GM19395 (cell line): ENCODE data around the gene THRSP.
"Not testable (repeated sequence)": the region's sequence is repeated elsewhere in the genome, so short reads cannot be mapped to it uniquely, and the experiment has no call there.

Source experiments
- ATAC-seq: cut with Tn5 transposase; IDR thresholded peaks from one replicate; pipeline ENCODE4 v1.9.1; 2021; ENCODE audit warnings: mild to moderate bottlenecking, moderate library complexity; ENCODE audit not compliant: unreplicated experiment

THRSP gene

DNA sequence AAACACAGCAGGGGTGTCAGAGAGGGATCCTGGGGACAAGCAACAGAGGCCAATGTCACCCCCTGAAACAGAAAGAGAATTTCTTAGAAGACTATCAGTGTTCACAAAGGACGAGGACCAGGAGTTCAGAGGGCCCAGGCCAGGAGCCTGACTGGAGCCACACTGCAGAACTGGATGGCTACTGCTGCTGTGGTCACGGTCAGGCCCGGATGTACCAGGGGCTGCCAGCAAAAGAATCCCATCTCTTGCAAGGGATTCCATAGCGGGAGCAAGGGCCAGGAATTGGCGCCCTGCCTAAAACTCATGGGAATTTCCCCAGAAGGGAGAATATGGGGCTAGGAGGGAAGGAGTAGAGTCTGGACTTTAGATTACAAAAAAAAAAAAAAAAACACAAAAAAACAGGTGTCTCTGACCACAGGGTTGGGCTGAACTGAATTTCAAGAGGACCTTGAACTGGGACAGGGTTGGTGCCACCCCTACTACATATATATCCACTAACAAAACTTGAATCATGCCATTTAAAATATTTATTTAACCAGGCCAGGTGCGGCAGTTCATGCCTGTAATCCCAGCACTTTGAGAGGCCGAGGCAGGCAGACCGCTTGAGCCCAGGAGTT, 24.9 kb upstream of the THRSP start:
- ATAC-seq = no peak

GRCh38 chr11:78039391-78039918, 24.2 kb upstream of the THRSP start:
- ATAC-seq = no peak

DNA sequence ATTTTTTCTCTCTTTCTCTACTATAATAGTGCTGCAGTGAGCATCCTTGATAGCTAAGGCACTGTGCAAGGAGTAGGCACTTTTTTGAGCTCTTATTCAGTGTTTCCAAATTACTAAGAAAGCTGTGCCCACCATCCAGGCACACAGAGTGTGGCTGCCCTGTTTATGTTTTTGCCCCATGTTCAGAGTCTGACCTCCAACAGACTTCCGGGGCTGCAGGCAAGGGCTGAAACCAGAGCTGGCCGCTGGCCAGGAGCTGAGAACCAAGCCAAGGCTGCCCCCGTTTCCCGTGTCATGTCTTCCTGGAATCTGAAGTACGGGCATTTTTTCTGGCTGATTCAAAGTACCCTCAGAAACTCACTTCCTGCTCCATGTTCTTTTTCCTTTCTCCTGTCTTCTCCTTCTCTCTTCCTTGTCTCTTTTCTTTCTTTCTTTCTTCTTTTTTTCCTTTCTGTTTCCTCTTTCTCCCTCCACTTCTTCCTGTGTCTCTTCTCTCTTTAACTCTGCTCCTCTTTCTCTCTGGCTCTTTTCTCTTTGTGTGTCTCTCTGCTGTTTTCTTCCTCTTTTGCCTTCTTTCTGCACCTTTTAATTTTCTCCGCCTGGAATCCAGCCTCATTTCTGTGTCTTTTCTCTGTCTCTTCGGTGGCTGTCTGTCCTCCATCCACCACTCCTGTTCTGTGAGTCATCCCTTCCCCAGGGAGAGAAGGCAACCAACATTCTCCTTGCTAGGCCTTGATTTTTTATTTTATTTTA, 23.6 kb upstream of the THRSP start:
- peak; percentile 76 for ATAC-seq

DNA sequence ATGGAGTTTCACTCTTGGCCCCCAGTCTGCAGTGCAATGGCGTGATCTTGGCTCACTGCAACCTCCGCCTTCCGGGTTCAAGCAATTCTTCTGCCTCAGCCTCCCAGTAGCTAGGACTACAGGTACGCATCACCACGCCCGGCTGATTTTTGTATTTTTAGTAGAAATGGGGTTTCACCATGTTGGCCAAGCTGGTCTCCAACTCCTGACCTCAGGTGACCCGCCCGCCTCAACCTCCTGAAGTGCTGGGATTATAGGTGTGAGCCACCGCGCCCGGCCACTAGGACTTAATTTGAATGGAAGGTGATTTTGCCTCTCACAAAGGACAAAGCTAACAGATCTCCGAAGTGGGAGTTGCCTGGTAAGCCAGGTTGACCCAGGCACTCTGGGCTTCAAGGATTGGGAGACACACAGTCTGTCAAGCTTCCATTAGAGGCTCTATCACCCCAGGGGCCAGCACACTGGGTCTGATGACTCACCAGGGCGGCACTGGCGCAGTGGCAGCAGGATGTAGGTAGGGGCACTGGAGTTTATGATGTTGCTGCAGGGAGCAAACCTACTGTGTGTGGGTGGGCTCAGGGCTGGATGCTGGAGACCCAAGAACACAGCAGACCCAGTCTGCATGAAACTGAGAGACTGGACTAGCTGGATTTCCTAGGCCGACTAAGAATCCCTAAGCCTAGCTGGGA, 22.8 kb upstream of the THRSP start:
- ATAC-seq = no peak

GRCh38 chr11:78041380-78041719, 22.3 kb upstream of the THRSP start:
- not testable (repeated sequence) for ATAC-seq

GRCh38 chr11:78041843-78042440, 21.7 kb upstream of the THRSP start:
- ATAC-seq = no peak

DNA sequence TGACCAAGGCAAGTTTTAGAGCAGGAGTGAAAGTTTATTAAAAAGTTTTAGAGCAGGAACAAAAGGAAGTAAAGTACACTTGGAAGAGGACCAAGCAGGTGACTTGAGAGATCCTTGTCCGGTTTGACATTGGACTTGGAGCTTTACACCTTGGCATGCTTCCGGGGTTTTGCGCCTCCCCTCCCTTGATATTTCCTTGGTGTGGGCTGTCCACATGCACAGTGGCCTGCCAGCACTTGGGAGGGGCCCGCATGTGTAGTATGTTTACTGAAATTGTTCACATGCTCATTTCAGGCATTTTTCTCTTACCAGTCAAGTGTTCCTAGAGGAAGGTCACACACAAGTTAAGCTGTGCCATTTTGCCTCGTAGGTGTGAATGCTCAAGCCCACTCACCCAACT, 19.0 kb upstream of the THRSP start:
- ATAC-seq = no peak

GRCh38 chr11:78045851-78046485, 17.7 kb upstream of the THRSP start:
- peak; percentile 66 for ATAC-seq

DNA sequence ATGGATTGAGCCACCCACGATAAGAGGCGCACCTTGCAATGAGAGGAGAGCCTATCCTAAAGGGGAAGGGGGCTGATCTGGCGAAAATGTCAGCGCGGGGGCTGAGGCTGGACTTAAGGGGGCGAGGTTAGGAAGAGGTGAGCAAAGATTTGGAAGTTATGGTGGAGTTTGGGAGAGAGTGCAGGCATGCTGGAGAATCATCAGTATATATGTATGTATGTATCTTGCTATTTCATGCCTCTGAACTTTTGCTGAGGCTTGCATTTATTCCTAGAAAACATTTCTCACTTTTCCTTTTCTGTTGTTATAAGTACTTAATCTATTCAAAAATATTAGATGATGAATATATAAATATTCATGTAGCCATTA, 17.2 kb upstream of the THRSP start:
- ATAC-seq = no peak

GRCh38 chr11:78048561-78048960, 15.1 kb upstream of the THRSP start:
- no peak for ATAC-seq

- no peak for ATAC-seq
These were observed 14.3 kb upstream of the THRSP start for GRCh38 chr11:78049348-78049747.

GRCh38 chr11:78050964-78051831, 12.5 kb upstream of the THRSP start:
- ATAC-seq = no peak

GRCh38 chr11:78054971-78055370, 8.7 kb upstream of the THRSP start:
- ATAC-seq = no peak

- ATAC-seq = no peak
These were observed 7.6 kb upstream of the THRSP start for GRCh38 chr11:78056093-78056492.

GRCh38 chr11:78057462-78058055, 6.1 kb upstream of the THRSP start:
- ATAC-seq = no peak

DNA sequence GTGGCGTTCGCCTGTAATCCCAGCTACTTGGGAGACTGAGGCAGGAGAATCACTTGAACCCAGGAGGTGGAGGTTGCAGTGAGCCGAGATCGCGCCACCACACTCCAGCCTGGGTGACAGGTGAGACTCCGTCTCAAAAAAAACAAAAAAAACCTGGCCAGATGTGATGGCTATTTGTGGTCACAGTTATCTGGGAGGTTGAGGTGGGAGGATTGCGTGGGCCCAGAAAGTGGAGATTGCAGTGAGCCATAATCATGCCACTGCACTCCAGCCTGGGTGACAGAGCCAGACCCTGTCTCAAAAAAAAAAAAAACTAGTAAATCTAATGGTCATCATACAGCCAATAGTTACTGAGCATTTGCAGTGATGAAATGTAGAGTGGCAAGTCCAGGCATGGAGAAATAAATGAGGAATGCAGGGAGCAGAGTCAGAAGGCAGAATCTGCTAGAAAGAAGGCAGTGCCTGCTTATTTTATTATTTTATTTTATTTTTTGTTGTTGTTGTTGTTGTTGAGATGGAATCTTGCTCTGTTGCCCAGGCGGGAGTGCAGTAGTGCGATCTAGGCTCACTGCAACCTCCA, 3.8 kb upstream of the THRSP start:
- ATAC-seq = not testable (repeated sequence)

DNA sequence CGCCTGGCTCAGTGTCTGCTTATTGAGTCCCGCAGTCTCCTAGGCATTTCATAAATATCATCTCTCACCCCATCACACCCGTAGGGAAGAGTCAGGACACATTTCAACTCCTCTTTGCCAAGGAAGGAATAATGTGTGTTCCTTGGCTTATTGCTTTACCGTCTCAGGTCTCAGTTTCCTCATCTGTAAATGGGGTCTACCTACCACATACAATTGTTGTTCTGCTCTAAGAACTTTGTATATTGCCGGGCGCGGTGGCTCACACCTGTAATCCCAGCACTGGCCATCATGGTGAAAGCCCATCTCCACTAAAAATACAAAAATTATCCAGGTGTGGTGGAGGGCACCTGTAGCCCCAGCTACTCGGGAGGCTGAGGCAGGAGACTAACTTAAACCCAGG, 3.1 kb upstream of the THRSP start:
- ATAC-seq = no peak

DNA sequence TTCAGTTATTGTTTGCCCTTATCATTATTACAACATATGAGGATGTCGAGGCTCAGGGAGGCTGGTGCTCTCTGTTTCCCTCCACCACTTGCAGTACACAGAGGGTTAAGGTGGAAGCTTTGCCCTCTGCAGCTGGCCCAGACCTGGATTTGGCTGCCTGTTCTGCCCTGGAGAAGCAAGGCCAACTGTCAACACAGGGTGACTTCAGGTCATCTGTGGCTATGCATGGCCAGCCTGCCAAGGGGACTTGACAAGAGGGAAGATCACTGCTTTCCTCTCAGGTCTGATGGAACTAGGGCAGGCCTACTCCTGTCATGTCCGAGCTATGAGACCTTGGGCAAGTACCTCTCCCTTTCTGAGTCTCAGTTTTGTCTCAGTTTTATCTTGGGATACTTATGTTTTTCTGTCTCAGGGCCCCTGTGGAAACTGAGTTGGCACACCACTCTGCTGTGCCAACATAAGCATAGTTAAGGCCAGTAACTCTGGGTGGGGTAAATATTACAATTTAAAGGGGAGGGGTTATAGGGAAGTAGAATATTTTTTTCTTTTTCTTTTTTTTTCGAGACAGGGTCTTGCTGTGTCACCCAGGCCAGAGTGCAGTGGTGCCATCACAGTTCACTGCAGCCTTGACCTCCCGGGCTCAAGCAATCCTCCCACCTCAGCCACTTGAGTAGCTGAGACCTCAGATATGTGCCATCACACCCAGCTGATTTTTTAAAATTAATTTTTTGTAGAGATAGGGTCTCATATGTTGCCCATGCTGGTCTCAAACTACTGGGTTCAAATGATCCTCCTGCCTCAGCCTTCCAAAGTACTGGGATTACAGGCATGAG, 2.4 kb upstream of the THRSP start:
- no peak for ATAC-seq

- ATAC-seq = no peak
These were observed 1.7 kb upstream of the THRSP start for GRCh38 chr11:78061921-78062311.
